HG02588 (cell line): ENCODE data around the gene ARHGEF18.
"Not testable (repeated sequence)": the region's sequence is repeated elsewhere in the genome, so short reads cannot be mapped to it uniquely, and the experiment has no call there.

Source experiments
- ATAC-seq: cut with Tn5 transposase; IDR thresholded peaks from one replicate; pipeline ENCODE4 v1.9.1; 2021; ENCODE audit warnings: mild to moderate bottlenecking, moderate library complexity; ENCODE audit not compliant: unreplicated experiment

ARHGEF18 gene

GRCh38 chr19:7346488-7346971, 2.2 kb upstream of the ARHGEF18 start:
- ATAC-seq, result no peak

- ATAC-seq, result not testable (repeated sequence)
Observed at GRCh38 chr19:7346997-7347396, 1.7 kb upstream of the ARHGEF18 start.

- ATAC-seq, result no peak
Observed at GRCh38 chr19:7349231-7349591, 474 bp downstream of the ARHGEF18 start.

- no peak for ATAC-seq
Observed at GRCh38 chr19:7349961-7350711, 1.4 kb downstream of the ARHGEF18 start.

- no peak for ATAC-seq
Observed at GRCh38 chr19:7351861-7352260, 3.1 kb downstream of the ARHGEF18 start.

- no peak for ATAC-seq
Observed at GRCh38 chr19:7355151-7355820, 6.5 kb downstream of the ARHGEF18 start.

GRCh38 chr19:7355871-7356270, 7.1 kb downstream of the ARHGEF18 start:
- no peak for ATAC-seq

- no peak for ATAC-seq
Observed at GRCh38 chr19:7356899-7357627, 8.3 kb downstream of the ARHGEF18 start.

- ATAC-seq, result no peak
Observed at GRCh38 chr19:7358102-7358597, 9.4 kb downstream of the ARHGEF18 start.

GRCh38 chr19:7360393-7360984, 11.8 kb downstream of the ARHGEF18 start:
- ATAC-seq, result no peak

- no peak for ATAC-seq
Observed at GRCh38 chr19:7363225-7363624, 14.5 kb downstream of the ARHGEF18 start.

- ATAC-seq, result no peak
Observed at GRCh38 chr19:7366701-7367420, 18.1 kb downstream of the ARHGEF18 start.

GRCh38 chr19:7368456-7368855, 19.7 kb downstream of the ARHGEF18 start:
- no peak for ATAC-seq

- ATAC-seq, result not testable (repeated sequence)
Observed at GRCh38 chr19:7368866-7369265, 20.1 kb downstream of the ARHGEF18 start.

GRCh38 chr19:7370546-7370945, 21.8 kb downstream of the ARHGEF18 start:
- no peak for ATAC-seq

GRCh38 chr19:7371001-7371400, 22.3 kb downstream of the ARHGEF18 start:
- no peak for ATAC-seq

GRCh38 chr19:7372810-7373209, 24.1 kb downstream of the ARHGEF18 start:
- no peak for ATAC-seq

GRCh38 chr19:7373862-7374261, 25.1 kb downstream of the ARHGEF18 start:
- ATAC-seq, result no peak

- ATAC-seq, result no peak
Observed at GRCh38 chr19:7376151-7376852, 27.6 kb downstream of the ARHGEF18 start.

- ATAC-seq, result no peak
Observed at GRCh38 chr19:7377196-7377595, 28.5 kb downstream of the ARHGEF18 start.
